ENCODE data around the gene ALDH16A1. TPM values are rescaled to one million over a fixed set of nuclear protein-coding genes. Genes with fewer than 3 reads are reported as not detected.

The ALDH16A1 gene
- total and polyA plus RNA-seq, 2 of the 8 experiments (the other 6 are each of a cell fraction or from before 2014, with no cell fraction given): 30.5 to 34.3 TPM

- Histone ChIP-seq H3K4me1 (replicated peaks in 1 of 4; ENCODE audit: control insufficient read depth in 3 of 4, insufficient read depth in 4 of 4, low read length in 3 of 4) (peaks cover 0 to 10% (median 7%) of the 10 kb centered on the region in 4 experiments; a peak in 4 of 7 replicates), H3K79me1 (ENCODE audit: low read depth, low read length) (no peaks in the 10 kb centered on the region), H3K79me2 (ENCODE audit: control insufficient read depth in 1 of 2, insufficient read depth in 2 of 2, low read length in 2 of 2) (no peaks in the 10 kb centered on the region), H2BK12ac (ENCODE audit: low read depth, low read length) (peak within 1 kb of the TSS; percentile 63; the same call in 1 of the 2 replicates), H3K9ac (replicated peaks in 1 of 4; ENCODE audit: extremely low read depth in 1 of 4, low read depth in 3 of 4, low read length in 3 of 4) (0 out of 7 replicates have a peak within 1 kb of the TSS, but pooled peaks of 1 of the 4 experiments have one; percentile 13), H3K36me3 (ENCODE audit: control insufficient read depth in 2 of 4, insufficient read depth in 4 of 4, low read length in 3 of 4) (peaks cover 0 to 2% (median under 1%) of the 10 kb centered on the region in 4 experiments; a peak in 3 of 8 replicates), H4K8ac (ENCODE audit: extremely low read depth, insufficient read depth, low read length) (no peak within 1 kb of the TSS; the same call in 1 of the 2 replicates), H2BK5ac (ENCODE audit: low read depth, low read length) (peak within 1 kb of the TSS; percentile 55; the same call in 1 of the 2 replicates), H3K23ac (ENCODE audit: insufficient read length) (no peak within 1 kb of the TSS), H3K27me3 (replicated peaks in 1 of 4; ENCODE audit: control insufficient read depth in 3 of 4, extremely low read depth in 1 of 4, insufficient read depth in 3 of 4, low read length in 3 of 4) (peaks cover 25 to 47% (median 43%) of the 10 kb centered on the region in 4 experiments), H4K5ac (ENCODE audit: insufficient read length, low read depth, low read length) (no peak within 1 kb of the TSS), H3K18ac (ENCODE audit: extremely low read depth, low read length) (peak within 1 kb of the TSS; percentile 3), H3K23me2 (ENCODE audit: low read depth, low read length) (peaks cover 20% of the 10 kb centered on the region; the same call in 1 of the 2 replicates), H3K56ac (replicated peaks; ENCODE audit: insufficient read length, low read depth, low read length) (no peak within 1 kb of the TSS), H2AFZ (ENCODE audit: low read length) (peak within 1 kb of the TSS; percentile 95; the same call in 1 of the 2 replicates), H3K4me2 (ENCODE audit: insufficient read depth in 1 of 2, low read depth in 2 of 2, low read length in 2 of 2) (peak within 1 kb of the TSS; percentile 53 to 73), H3K4me3 (ENCODE audit: extremely low read depth in 1 of 4, insufficient read depth in 2 of 4, low read depth in 3 of 4, low read length in 4 of 4) (peak within 1 kb of the TSS; percentile 39 to 57 (median 50)), H4K91ac (replicated peaks; ENCODE audit: insufficient read length, low read length) (no peak within 1 kb of the TSS), H3K4ac (replicated peaks; ENCODE audit: insufficient read length, low read depth, low read length) (no peak within 1 kb of the TSS), H4K20me1 (replicated peaks in 1 of 2; ENCODE audit: control insufficient read depth in 1 of 2, insufficient read depth in 2 of 2, low read length in 2 of 2) (no peaks in the 10 kb centered on the region), H2BK120ac (replicated peaks; ENCODE audit: low read depth, low read length) (no peak within 1 kb of the TSS), H3K14ac (ENCODE audit: insufficient read length) (no peak within 1 kb of the TSS), H2BK15ac (ENCODE audit: low read length) (no peak within 1 kb of the TSS), H2BK20ac (ENCODE audit: low read length) (no peak within 1 kb of the TSS), H2AK5ac (ENCODE audit: low read depth, low read length) (no peak within 1 kb of the TSS), H3K9me3 (ENCODE audit: insufficient read depth in 2 of 2, low read depth in 1 of 2, low read length in 1 of 2) (no peaks in the 10 kb centered on the region), H3K27ac (ENCODE audit: low read depth, low read length) (no peak within 1 kb of the TSS)
- FAIRE-seq (no peak), DNase-seq (ENCODE audit: low read depth in 1 of 2, low spot score in 2 of 2) (peak in 1 of 2 experiments; percentile 82)
- TF ChIP-seq HDAC2 (IDR thresholded peaks at IDR 0.05; ENCODE audit: borderline replicate concordance in 1 of 2, low read depth in 2 of 2, low read length in 2 of 2) (no peak), GTF2F1 (IDR thresholded peaks at IDR 0.05; ENCODE audit: borderline replicate concordance, low read depth, low read length) (no peak), KDM4A (IDR thresholded peaks at IDR 0.05; ENCODE audit: low read depth, low read length, severe bottlenecking) (peak; percentile 30), SP1 (IDR thresholded peaks at IDR 0.05; ENCODE audit: low read depth, low read length) (0 out of 2 replicates have a peak, but pooled peaks have one; percentile 35), PHF8 (conservative IDR thresholded peaks at IDR 0.05; ENCODE audit: low read depth, low read length) (0 out of 2 replicates have a peak, but pooled peaks have one; percentile 44), CBX8 (IDR thresholded peaks at IDR 0.05; ENCODE audit: borderline replicate concordance, low read depth, low read length) (no peak), CTCF (IDR thresholded peaks at IDR 0.05; ENCODE audit: control extremely low read depth in 1 of 3, insufficient read depth in 1 of 3, low read depth in 1 of 3, low read length in 3 of 3) (peak in 1 of 3 experiments; percentile 1; a peak in 1 of 4 replicates)
- WGBS, 2 experiments (ENCODE audit: extremely low coverage in 1 of 2, insufficient coverage in 1 of 2, insufficient read length in 1 of 2, insufficient replicate concordance in 2 of 2, low coverage in 1 of 2, low lambda C conversion rate in 2 of 2, missing lambda C conversion rate in 1 of 2): 5% methylated on average over 31 of the region's 56 CpGs; no CpG with 5 or more reads in 1 of the 2 experiments
- ChIA-PET CTCF (ENCODE audit: partially characterized antibody) (interaction anchor here (0.9 to 7.9 kb wide), 9 partner anchors 9 to 74 kb away, joined by 3 to 88 read pairs (median 7); partner anchors contain the start of genes GFY and PIH1D1), POLR2A (ENCODE audit: partially characterized antibody) (interaction anchor here (0.7 to 4.1 kb wide), 7 partner anchors 9 to 179 kb away, joined by 3 to 13 read pairs (median 3); partner anchors contain the start of genes ALDH16A1 and PIH1D1)
Observed at GRCh38 chr19:49441210-49441959, 11.6 kb upstream of the ALDH16A1 start, which contains the start of gene SLC17A7. Gene SLC17A7, minus strand, starts transcription at chr19:49441527. Its CDS starts 148 bp downstream, at chr19:49441379.

All from H1 (cell line).